Measurements from ENCODE around the gene ZNF232.
"Not testable (repeated sequence)": the region's sequence is repeated elsewhere in the genome, so short reads cannot be mapped to it uniquely, and the experiment has no call there.

DNA sequence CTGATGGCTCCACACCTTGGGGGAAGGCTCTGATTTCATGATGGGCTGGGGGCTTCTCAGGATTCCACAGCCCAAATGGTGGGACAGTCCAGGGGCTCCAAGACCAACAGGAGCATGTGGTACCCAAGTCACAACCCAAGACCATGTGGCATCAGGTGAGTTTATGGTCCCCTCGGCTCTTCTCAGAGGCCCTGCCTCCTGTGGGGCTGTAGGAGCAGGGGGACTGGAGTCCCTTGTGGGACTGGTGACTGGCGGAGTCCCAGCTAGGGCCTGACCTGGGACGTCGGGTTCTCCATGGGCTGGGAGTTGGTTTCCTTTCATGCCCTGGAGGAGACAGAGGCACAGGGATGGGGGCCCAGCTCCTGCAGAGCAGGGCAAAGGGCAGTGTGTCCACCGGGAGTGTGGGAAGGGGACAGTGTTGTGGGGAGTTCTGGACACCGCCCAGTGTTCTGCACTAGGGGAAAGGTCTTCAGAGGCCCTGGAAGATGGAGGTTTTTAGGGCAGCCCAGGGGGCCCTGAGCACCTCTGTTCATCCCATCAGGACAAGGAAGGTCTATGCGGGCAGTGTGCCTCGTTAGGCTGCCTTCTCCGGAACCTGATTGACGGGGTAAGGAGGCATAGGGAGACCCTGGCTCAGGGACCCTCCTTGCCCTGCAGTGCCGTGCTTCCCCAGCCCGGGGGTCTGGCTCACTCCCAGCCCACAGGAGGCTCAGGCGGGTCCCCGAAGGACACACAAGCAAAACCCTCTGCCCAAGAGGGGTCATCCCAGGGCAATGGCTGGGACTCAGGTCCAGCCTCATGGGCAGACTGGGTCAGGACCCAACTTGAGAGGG, 25.1 kb upstream of the ZNF232 start:
- TF ChIP-seq, protein P1, sequence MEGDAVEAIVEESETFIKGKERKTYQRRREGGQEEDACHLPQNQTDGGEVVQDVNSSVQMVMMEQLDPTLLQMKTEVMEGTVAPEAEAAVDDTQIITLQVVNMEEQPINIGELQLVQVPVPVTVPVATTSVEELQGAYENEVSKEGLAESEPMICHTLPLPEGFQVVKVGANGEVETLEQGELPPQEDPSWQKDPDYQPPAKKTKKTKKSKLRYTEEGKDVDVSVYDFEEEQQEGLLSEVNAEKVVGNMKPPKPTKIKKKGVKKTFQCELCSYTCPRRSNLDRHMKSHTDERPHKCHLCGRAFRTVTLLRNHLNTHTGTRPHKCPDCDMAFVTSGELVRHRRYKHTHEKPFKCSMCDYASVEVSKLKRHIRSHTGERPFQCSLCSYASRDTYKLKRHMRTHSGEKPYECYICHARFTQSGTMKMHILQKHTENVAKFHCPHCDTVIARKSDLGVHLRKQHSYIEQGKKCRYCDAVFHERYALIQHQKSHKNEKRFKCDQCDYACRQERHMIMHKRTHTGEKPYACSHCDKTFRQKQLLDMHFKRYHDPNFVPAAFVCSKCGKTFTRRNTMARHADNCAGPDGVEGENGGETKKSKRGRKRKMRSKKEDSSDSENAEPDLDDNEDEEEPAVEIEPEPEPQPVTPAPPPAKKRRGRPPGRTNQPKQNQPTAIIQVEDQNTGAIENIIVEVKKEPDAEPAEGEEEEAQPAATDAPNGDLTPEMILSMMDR (IDR thresholded peaks at IDR 0.05) = not testable (repeated sequence)
- TF ChIP-seq POLR2AphosphoS5, POLR2A (IDR thresholded peaks at IDR 0.05): not testable (repeated sequence)
